NCI-H345 treated with DMSO at 0.1 percent for 48 hours (cell line): Measurements from ENCODE around the gene POTEH.
"Not testable (repeated sequence)": the region's sequence is repeated elsewhere in the genome, so short reads cannot be mapped to it uniquely, and the experiment has no call there.

Source experiments
- DNase-seq: peaks from one replicate; lab custom pipeline; 2025; ENCODE audit not compliant: unreplicated experiment; lab: John Stamatoyannopoulos, UW

Gene POTEH

DNA sequence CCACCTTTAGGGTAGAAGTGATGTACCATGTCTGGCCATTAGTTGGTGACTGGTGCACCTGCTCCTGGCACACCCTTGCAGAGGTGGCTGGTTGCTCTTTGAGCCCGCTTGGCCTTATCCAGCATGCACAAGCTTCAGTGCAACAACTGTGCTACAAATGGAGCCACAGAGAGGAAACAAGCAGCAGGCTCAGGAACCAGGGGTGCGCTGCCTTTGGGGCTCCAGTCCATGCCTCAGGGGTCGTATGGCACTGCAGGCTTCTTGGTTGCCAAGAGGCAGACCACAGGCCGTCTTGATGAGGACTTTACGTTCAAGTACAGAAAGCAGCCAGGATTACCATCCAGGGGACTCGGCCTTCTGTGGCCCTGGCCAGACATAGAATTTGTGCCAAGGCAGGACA lies 44.6 kb downstream of the POTEH start:
- DNase-seq = not testable (repeated sequence)

DNA sequence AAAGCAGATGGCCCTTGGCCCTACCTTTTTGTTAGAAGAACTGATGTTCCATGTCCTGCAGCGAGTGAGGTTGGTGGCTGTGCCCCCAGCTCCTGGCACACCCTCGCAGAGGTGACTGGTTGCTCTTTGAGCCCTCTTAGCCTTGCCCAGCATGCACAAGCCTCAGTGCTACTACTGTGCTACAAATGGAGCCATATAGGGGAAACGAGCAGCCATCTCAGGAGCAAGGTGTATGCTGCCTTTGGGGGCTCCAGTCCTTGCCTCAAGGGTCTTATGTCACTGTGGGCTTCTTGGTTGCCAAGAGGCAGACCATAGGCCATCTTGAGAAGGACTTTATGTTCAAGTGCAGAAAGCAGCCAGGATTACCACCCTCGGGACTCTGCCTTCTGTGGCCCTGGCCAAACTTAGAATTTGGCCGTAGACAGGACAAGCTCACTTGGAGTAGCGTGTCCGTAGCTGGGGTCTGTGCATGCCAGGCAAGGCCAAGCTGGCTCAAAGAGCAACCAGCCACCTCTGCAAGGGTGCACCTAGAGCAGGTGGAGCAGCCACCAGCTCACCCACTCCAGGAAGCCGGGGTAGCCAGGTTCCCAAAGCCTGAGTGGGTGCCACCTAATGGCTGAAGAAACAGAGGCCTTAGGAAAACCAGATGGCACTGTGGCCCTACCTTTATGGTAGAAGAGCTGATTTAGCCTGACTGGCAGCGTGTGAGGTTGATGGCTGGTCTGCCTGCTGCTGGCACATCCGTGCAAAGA lies 48.5 kb downstream of the POTEH start:
- not testable (repeated sequence) for DNase-seq

DNA sequence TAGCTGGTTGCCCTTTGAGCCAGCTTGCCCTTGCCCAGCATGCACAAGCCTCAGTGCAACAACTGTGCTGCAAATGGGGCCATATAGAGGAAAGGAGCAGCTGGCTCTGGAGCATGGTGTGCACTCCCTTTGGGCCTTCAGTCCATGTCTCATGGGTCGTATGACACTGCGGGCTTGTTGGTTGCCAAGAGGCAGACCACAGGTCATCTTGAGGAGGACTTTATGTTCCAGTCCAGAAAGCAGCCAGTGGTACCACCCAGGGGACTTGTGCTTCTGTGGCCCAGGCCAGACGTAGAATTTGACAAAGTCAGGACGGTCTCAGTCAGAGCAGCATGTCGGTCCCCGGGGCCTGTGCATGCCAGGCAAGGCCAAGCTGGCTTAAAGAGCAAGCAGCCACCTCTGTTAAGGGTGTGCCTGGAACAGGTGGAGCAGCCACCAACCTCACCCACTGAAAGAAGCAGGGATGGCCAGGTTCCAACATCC lies 49.1 kb downstream of the POTEH start:
- not testable (repeated sequence) for DNase-seq

DNA sequence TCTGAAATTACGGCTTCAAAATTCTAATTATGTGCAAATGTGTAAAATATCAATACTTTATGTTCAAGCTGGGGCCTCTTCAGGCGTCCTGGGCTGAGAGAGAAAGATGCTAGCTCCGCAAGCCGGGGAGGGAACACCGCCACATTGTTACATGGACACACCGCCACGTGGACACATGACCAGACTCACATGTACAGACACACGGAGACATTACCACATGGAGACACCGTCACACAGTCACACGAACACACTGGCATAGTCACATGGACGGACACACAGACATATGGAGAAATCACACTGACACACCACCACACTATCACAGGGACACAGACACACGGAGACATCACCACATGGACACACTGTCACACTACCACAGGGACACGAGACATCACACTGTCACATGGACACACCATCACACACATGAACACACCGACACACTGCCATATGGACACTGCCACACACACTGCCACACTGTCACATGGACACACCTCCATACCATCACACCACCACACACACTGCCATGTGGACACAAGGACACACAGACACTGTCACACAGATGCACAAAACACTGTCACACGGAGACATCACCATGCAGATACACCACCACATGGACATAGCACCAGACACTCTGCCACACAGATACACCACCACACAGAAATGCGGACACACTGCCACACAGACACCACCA lies 58.0 kb downstream of the POTEH start:
- not testable (repeated sequence) for DNase-seq

DNA sequence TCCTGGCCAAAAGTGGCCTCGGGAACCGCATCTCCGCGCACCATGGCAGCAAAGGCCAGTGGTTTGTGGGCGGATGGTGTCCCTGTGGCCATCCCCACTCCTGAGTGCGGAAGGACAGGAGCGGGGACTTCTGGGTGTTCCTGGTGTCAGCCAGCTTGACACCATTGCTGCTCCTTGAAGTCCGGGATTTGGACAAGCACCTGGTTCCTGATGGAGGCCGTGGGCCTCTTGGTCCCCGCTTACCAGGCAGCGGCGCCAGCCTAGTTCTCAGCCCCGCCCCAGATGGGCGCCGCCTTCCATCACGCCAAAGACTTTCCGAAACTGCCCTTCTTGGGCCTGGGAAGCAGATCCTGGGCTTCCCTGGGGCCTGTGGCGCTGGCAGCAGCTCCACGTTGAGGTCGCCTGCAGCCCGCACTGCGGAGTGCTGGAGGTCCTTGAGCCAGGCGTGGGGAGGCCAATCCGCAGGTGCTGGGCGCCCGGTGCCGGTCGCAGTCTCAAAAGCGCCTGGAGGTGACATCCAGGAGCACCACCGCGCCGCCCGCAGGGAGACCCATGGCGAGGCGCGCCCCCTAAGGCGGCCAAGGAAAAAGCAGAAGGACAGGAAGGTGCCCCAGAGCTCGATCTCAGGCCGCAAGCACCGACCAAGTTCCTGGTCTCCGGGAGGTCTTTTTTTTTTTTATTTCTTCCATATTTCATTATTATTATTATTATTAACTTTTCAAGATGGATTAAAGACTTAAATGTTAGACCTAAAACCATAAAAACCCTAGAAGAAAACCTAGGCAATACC lies 59.5 kb downstream of the POTEH start:
- not testable (repeated sequence) for DNase-seq

DNA sequence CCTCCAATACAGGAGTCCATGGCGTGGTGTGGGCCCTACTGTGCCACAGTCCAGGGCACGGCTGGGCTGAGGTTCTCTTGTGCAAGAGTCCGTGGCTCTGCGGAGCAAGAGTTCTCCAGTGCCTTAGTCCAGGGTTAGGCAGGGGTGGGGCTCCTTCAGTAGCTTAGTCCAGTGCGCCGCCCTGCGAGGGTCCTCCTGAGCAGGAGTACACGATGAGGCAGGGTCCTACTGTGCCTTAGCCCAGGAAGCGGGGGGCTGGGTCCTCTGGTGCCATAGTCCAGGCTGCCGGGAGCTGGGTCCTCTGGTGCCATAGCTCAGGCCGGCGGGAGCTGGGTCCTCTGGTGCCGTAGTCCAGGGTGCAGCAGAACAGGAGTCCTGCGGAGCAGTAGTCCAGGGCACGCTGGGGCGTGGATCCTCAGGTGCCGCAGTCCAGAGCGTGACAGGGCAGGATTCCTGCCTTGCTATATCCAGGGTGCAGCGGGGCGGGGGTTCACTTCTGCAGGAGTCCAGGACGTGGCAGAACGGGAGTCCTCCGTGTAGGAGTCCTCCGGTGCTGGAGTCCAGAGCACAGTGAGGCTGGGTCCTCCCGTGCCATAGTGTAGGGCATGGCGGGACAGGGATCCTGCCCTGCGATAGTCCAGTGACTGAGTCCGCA lies 69.7 kb downstream of the POTEH start:
- DNase-seq = not testable (repeated sequence)

DNA sequence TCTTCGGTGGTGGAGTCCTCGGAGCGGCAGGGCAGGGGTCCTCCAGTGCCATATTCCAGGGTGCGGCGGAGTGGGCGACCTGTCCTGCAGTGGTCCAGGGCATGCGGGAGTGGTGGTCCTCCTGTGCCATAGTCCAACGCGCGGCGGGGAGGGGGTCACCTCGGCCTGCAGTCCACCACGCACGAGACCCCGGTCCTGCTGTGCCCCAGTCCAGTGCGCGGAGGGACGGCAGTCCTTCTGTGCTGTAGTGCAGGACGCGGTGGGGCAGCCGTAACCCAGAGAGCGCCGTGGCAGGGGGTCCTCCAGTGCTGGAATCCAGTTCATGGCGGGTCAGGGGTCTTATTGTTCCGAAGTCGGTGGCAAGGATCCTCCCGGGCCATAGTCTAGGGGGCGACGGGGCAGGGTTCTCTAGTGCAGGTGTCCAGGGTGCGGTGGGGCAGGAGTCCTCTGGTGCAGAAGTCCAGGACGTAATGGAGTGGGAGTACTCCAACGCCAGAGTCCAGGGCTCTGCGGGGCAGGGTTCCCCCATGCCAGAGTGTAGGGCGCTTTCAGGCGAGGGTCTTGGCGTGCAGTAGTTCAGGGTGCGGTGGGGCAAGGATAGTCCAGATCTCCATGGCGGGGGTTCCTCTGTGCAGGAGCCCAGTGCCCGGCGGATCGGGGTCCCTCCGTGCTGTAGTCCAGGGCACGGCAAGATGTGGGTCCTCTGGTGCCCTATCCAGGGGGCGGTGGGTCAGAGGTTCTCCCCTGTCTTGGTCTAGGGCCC lies 70.7 kb downstream of the POTEH start:
- DNase-seq = not testable (repeated sequence)

DNA sequence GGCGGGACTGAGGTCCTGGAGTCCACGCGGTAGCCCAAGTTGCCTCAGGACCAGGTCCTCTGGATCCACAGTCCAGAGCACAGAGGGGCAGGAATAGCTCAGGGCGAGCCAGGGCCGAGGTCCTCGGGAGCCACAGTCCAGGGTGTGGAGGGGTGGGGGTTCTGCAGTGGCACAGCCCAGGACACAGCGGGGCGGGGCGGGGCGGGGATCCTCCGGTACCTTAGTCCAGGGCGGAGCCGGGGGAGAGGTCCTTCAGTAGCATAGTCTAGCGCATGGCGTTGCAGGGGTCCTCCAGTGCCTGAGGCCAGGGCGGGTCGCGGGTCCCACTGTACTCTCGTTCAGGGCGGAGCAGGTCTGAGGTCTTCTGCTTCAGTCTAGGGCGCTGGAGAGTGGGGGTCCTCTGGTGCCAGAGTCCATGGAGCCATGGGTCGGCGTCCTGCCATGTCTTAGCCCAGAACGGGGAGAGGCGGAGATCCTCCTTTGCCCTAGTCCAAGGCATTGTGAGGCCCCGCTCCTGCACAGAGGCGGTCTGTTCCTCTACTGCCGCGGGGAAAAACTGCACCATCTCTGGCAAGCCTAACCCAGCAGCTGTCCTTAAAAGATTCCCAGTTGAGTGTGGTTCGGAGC lies 71.4 kb downstream of the POTEH start:
- not testable (repeated sequence) for DNase-seq

DNA sequence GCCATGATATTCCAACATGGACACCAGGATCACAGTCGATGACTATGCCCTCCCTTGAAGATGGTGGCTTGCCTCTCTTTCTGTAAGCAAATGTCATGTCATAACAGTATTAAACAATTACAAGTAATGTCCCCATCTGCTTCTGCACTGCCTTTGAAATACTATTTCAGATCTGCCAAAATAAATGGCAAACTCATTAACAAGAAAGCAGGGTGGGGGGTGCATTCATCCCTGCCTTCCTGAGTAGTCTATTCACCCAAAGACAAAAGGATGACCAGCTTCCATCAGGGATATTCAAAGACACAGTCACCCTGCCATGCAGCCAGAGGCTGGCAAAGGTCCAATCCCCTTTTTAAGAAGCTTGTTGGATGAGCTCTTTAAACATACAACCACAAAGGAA lies 73.7 kb downstream of the POTEH start:
- not testable (repeated sequence) for DNase-seq
